Measurements from ENCODE around the gene ZNF683. TPM values are rescaled to one million over a fixed set of nuclear protein-coding genes. Genes with fewer than 3 reads are reported as not detected.
A peak's percentile ranks its signal among the peaks of the same experiment; 100 is the strongest.
"Not testable (repeated sequence)": the region's sequence is repeated elsewhere in the genome, so short reads cannot be mapped to it uniquely, and the experiment has no call there.

Gene ZNF683
- polyA plus RNA-seq (ENCODE audit: insufficient read length in 4 of 4) = under 1 TPM in 1 of 4 donors, not detected in 3; 0.06 TPM

DNA sequence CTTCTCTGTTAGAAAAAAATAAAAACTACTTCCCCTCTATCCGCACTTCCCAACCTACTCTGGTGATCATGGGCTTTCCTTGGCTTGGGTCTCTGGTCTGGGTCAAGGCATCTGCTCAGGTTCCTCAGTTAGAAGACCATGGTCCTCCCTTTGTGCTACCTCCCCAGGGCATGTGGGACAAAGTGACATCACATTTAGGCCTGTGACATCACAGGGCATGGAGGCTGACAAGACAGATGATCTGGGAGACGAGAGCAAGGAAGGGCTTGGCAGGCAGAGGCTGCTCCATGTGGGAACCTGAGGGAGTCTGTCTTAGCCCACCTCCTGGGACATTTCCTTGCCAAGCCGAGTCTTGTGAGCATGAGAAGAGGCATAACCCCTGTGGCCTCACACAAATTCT lies at the start of gene ZNF683:
Gene ZNF683, minus strand, starts transcription at position 140 of the 400 bp plus-strand sequence. CDS start 4,179 bp downstream, outside the sequence.
- not testable (repeated sequence) for DNase-seq (ENCODE audit: low read depth in 4 of 4, low spot score in 3 of 4)

- DNase-seq (ENCODE audit: low read depth in 4 of 4, low spot score in 3 of 4) = no peak
Observed at GRCh38 chr1:26419494-26419893, 46.9 kb upstream of the ZNF683 start.

- DNase-seq (ENCODE audit: low read depth in 4 of 4, low spot score in 3 of 4) = no peak
Observed at GRCh38 chr1:26418865-26419349, 46.4 kb upstream of the ZNF683 start.

- DNase-seq (ENCODE audit: low read depth in 4 of 4, low spot score in 3 of 4) = peak in 3 of 4 donors; percentile 23 to 40 (median 38)
Observed at GRCh38 chr1:26417111-26417759, 44.7 kb upstream of the ZNF683 start.

DNA sequence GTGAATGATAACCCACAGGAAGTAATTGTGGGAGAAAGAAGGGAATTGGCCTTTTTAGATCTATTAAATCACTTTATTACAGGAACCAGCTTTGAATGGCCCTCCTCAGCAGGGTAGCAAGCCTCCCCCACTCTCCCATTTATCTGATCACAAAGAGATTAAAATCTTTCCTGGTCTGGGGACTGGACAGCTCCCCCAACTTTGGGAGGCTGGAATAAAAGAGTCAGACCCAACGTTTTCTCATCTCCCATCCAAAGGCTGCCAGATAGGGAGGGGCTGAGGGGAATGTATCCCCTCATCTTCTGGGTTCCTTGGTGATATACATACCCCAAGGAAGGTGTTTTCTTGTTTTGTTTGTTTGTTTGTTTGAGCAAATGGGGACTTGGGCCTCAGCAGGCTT lies 40.5 kb upstream of the ZNF683 start:
- DNase-seq (ENCODE audit: low read depth in 4 of 4, low spot score in 3 of 4) = no peak

GRCh38 chr1:26412180-26412840 lies 39.8 kb upstream of the ZNF683 start:
- DNase-seq (ENCODE audit: low read depth in 4 of 4, low spot score in 3 of 4) = no peak

DNA sequence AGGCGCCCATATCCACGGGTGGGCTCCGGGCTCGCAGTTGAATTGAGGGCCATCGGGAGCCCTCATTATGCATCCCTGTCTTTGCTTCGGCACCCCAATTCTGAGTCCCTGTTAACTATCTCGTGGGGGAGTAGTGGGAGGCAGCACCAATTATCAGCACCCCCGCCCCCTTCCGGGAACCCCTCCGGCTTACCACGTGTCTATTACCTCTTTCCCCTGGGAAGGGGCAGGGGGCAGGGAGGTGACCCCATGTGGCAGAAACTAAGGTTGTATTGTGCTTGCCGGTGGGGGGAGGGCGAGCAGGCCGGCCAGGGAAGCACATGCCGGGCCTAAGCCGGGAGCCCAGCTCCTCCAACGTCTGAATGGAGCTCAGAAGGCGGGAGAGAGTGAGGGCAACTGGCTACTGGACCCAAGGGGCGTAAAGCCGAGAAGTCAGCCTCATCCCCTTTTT lies 39.1 kb upstream of the ZNF683 start:
- no peak for DNase-seq (ENCODE audit: low read depth in 4 of 4, low spot score in 3 of 4)

GRCh38 chr1:26410706-26411623 lies 38.4 kb upstream of the ZNF683 start, which contains the start of gene LIN28A:
Gene LIN28A (plus strand): TSS chr1:26410817. CDS start chr1:26410892, 75 bp downstream.
- no peak for DNase-seq (ENCODE audit: low read depth in 4 of 4, low spot score in 3 of 4)

DNA sequence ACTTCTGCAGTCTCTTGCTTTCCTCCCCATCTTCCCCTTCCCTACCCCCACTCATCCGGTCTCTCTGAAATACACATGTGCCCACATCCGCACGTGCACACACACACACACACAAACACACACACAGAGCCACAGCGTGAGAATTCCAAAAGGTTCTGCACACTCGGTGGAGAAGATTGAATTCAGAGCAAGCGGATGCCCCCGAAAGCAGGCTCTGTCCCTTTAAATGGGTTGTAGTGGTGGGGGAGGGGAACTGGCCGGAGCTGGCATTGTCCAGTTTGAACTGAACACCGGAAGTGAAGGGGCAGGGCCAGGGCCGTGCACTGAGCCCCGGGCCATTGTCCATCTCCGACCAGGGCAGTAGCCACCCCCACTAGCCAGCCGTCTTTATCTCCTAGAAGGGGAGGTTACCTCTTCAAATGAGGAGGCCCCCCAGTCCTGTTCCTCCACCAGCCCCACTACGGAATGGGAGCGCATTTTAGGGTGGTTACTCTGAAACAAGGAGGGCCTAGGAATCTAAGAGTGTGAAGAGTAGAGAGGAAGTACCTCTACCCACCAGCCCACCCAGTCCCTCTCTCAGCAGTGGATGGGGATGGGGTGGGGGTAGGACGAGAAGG lies 36.7 kb upstream of the ZNF683 start:
- DNase-seq (ENCODE audit: low read depth in 4 of 4, low spot score in 3 of 4) = no peak

GRCh38 chr1:26408604-26409003 lies 36.1 kb upstream of the ZNF683 start:
- DNase-seq (ENCODE audit: low read depth in 4 of 4, low spot score in 3 of 4) = peak; percentile 77 to 85 (median 84)

DNA sequence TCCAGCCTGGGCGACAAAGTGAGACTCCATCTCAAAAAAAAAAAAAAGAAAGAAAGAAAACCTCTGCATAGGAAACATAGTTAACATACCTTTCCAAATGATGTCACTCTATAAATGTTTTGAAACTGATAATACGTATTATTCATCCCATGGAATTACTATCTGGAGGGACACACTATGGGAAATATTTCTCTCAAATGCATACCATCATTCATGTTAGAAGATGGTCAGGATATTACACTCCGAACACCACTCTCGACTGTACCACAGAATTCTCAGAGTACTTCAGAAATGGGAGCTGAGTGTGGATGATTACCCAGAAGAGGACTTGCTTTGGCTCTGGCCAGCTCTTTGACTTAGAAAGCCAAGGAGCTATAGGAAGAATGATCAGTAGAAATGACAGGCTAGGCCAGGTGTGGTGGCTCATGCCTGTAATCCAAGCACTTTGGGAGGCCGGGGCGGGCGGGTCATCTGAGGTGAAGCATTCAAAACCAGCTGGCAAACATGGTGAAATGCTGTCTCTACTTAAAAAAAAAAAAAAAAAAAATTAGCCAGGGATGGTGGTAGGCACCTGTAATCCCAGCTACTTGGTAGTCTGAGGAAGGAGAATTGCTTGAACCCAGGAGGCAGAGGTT lies 32.8 kb upstream of the ZNF683 start:
- DNase-seq (ENCODE audit: low read depth in 4 of 4, low spot score in 3 of 4) = no peak

DNA sequence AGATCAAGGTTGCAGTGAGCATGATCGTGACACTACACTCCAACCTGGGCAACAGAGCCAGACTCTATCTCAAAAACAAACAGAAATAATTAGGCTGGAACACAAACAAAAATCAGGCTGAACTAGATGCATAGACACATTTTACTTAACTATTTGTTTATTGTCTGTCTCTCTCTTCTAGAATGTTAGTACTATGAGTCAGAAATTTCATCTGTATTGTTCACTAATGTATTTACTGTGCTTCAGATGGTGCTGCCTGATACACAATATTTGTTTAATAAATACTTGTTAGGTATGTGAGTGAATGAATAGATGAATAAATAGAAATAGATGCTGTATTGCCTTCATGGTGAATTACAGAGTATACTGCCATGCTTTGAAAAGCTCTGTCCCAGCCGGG lies 32.1 kb upstream of the ZNF683 start:
- DNase-seq (ENCODE audit: low read depth in 4 of 4, low spot score in 3 of 4) = no peak

GRCh38 chr1:26403656-26404055 lies 31.1 kb upstream of the ZNF683 start:
- no peak for DNase-seq (ENCODE audit: low read depth in 4 of 4, low spot score in 3 of 4)

- no peak for DNase-seq (ENCODE audit: low read depth in 4 of 4, low spot score in 3 of 4)
Observed at GRCh38 chr1:26401891-26402290, 29.3 kb upstream of the ZNF683 start.

DNA sequence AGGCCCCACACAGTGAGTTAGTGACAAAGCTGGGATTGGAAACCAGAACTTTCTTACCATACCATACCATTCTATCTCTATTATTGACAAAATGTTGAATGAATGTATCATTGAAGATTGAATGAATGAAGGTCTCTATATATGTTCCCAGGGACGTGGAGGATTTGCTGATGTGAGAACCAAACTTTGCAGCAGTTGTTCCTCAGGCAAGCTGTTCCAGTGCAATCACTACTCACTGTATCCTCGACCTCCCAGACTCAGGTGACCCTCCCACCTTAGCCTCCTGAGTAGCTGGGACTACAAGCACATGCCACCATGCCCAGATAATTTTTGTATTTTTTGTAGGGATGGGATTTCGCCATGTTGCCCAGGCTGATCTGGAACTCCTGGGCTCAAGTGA lies 26.5 kb upstream of the ZNF683 start:
- no peak for DNase-seq (ENCODE audit: low read depth in 4 of 4, low spot score in 3 of 4)

- DNase-seq (ENCODE audit: low read depth in 4 of 4, low spot score in 3 of 4) = no peak
Observed at GRCh38 chr1:26395754-26396153, 23.2 kb upstream of the ZNF683 start.

GRCh38 chr1:26391450-26391849 lies 18.9 kb upstream of the ZNF683 start:
- DNase-seq (ENCODE audit: low read depth in 4 of 4, low spot score in 3 of 4) = no peak

GRCh38 chr1:26389604-26390247 lies 17.2 kb upstream of the ZNF683 start:
- DNase-seq (ENCODE audit: low read depth in 4 of 4, low spot score in 3 of 4) = no peak

DNA sequence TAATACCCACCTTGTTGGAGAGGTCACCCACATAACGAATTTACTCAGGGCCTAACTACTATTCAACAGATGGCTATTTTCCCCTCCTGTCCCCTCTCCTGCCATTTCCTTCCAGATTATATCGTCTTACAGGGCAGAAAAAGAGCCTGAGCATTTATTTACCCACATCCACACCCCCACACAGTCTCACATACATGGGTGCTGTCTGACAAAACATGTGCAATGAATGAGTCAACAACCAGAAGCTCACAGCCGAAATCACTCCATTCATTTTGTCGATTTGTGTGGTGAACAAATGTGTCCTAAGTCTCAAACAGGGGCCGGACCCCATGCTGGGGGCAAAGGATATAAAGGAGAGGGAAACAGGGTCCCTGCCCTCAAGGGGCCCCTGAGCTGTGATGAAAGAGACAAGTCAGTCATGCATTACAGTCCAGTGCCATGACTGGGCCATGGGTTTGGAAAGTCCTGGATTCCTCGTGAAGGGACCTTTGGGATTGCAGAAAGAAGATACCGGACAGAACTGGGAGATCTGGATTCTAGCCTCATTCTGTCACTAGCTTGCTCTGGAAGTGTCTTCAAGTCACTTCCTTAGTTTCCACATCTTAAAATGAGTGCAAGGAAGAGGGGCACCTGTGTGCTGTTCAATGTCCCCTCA lies 16.4 kb upstream of the ZNF683 start:
- DNase-seq (ENCODE audit: low read depth in 4 of 4, low spot score in 3 of 4) = no peak
